Muscle layer of colon (tissue), 2 donors: Measurements from ENCODE around the gene STX18.
A peak's percentile ranks its signal among the peaks of the same experiment; 100 is the strongest.
"Not testable (repeated sequence)": the region's sequence is repeated elsewhere in the genome, so short reads cannot be mapped to it uniquely, and the experiment has no call there.

Experiments
- H3K27ac ChIP-seq: one replicate; pipeline ENCODE4 v1.7.0; 2013; ENCODE audit warnings: low read depth, mild to moderate bottlenecking, low read length, moderate library complexity
- H3K27me3 ChIP-seq, 2 donors: one replicate each; pipeline ENCODE4 v1.7.0; 2013; ENCODE audit warnings: low read length in 2 of 2, mild to moderate bottlenecking in 2 of 2; ENCODE audit not compliant: insufficient read depth in 2 of 2, control insufficient read depth in 1 of 2
- H3K36me3 ChIP-seq: one replicate; pipeline ENCODE4 v1.7.0; 2013; ENCODE audit warnings: mild to moderate bottlenecking, low read length; ENCODE audit not compliant: insufficient read depth
- H3K4me1 ChIP-seq: one replicate; pipeline ENCODE4 v1.7.0; 2013; ENCODE audit warnings: mild to moderate bottlenecking, low read length; ENCODE audit not compliant: insufficient read depth
- H3K4me3 ChIP-seq, 2 donors: one replicate each; pipeline ENCODE4 v1.7.0; 2013; ENCODE audit warnings: low read length in 2 of 2, low read depth in 1 of 2, mild to moderate bottlenecking in 1 of 2, moderate library complexity in 1 of 2
- H3K9ac ChIP-seq: one replicate; pipeline ENCODE4 v1.7.0; 2013; ENCODE audit warnings: low read length
- H3K9me3 ChIP-seq: one replicate; pipeline ENCODE4 v1.7.0; 2013; ENCODE audit warnings: mild to moderate bottlenecking, low read length
- donor health status: abdominal sarcoma.
- donor health status: Adenocarcinoma of cecum.

Gene STX18

DNA sequence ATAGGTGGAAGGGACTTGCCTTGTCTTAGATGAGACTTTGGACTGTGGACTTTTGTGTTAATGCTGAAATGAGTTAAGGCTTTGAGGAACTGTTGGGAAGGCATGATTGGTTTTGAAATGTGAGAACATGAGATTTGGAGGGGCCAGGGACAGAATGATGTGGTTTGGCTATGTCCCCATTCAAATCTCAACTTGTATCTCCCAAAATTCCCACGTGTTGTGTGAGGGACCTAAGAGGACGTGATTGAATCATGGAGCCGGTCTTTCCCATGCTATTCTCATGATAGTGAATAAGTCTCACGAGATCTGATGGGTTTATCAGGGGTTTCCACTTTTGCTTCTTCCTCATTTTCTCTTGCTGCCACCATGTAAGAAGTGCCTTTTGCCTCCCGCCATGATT is 10.2 kb upstream of the STX18 start:
- not testable (repeated sequence) for H3K36me3 ChIP-seq, H3K9me3 ChIP-seq, H3K4me1 ChIP-seq

DNA sequence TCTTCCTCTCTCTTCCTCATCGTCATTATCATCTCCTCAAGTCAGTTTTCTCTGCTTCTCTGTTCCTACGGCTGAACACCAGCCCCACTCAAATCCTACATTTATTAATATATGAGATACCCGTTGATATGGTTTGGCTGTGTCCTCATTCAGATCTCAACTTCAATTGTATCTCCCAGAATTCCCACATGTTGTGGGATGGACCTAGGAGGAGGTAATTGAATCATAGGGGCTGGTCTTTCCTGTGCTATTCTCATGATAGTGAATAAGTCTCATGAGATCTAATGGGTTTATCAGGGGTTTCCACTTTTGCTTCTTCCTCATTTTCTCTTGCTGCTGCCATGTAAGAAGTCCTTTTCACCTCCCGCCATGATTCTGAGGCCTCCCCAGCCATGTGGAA is 8.3 kb upstream of the STX18 start:
- not testable (repeated sequence) for H3K36me3 ChIP-seq

More for the DNA sequence above, 10.2 kb upstream of the STX18 start:
- not testable (repeated sequence) for H3K4me3 ChIP-seq, H3K27ac ChIP-seq, H3K9ac ChIP-seq, H3K27me3 ChIP-seq

GRCh38 chr4:4549534-4549933 is 7.7 kb upstream of the STX18 start:
- Histone ChIP-seq H3K27me3 (no peaks in the 10 kb centered on the region), H3K36me3 (peaks cover 3% of the 10 kb centered on the region), H3K27ac (no peak overlapping the region), H3K4me3 (no peak overlapping the region), H3K4me1 (no peaks in the 10 kb centered on the region), H3K9me3 (no peaks in the 10 kb centered on the region), H3K9ac (no peak overlapping the region)

More for the DNA sequence above, 8.3 kb upstream of the STX18 start:
- H3K4me1 ChIP-seq, H3K4me3 ChIP-seq, H3K9me3 ChIP-seq, H3K27ac ChIP-seq, H3K27me3 ChIP-seq, H3K9ac ChIP-seq: not testable (repeated sequence)

DNA sequence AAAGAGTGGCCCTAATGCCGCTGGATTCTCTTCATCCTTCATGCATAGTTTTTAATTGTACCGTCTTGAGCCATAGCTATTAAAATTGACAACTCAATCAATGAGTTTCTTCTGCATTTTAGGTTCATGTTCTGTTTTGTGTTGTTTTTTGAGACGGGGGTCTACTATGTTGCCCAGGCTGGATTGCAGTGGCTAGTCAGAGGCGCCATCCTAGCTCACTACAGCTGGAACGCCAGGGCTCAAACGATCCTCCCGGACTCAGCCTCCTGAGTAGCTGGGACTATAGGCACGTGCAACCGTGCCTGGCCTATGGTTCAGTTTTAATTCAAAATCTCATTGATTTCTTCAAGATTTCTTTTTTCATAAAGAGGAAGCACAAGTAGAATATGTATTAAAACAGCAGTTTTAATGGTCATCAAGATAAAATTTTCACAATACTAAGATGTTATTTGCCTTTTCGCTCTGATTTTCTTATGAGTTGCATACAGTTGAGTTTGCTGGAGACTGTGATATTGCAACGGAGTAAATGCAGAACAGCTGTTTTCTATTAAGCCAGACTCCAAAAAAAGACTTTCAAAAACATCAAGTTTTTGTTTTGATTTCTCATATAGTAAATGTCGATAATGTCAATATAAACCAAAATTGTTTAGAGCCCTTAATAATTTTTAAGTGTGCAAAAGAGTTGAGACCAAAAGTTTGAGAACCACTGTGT is 1.1 kb upstream of the STX18 start:
- Histone ChIP-seq H3K27me3 (no peaks in the 10 kb centered on the region), H3K4me1 (peaks cover 26% of the 10 kb centered on the region), H3K9ac (peak overlapping the region; percentile 34), H3K9me3 (no peaks in the 10 kb centered on the region), H3K4me3 (peak overlapping the region; percentile 74 to 81), H3K36me3 (no peaks in the 10 kb centered on the region), H3K27ac (no peak overlapping the region)

- Histone ChIP-seq H3K9me3 (no peaks in the 10 kb centered on the region), H3K27ac (peak overlapping the region; percentile 79), H3K36me3 (no peaks in the 10 kb centered on the region), H3K4me1 (peaks cover 26% of the 10 kb centered on the region), H3K9ac (peak overlapping the region; percentile 85), H3K27me3 (no peaks in the 10 kb centered on the region), H3K4me3 (peak overlapping the region; percentile 74 to 81)
Measured at GRCh38 chr4:4541040-4541631, 712 bp downstream of the STX18 start.

DNA sequence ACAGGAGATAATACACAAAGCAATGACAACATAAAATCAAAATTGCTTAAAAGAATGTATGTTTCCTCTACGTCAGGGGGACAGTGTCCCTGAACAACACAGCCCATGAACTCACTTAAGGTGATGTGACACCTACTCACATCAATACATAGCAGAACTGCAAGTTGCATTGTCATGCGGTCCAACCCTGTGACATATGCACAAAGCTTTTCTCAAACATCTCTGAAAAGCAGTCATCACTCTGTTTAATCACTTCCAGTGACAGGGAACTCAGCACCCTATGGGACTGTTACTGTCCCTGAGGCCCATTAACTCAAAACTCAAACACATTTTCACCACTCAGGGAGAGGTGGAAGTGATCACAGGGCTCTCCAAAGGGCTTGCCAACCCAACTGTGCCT is 2.4 kb downstream of the STX18 start:
- Histone ChIP-seq H3K9me3 (no peaks in the 10 kb centered on the region), H3K27ac (no peak overlapping the region), H3K27me3 (no peaks in the 10 kb centered on the region), H3K9ac (no peak overlapping the region), H3K36me3 (no peaks in the 10 kb centered on the region), H3K4me3 (no peak overlapping the region), H3K4me1 (peaks cover 26% of the 10 kb centered on the region)

DNA sequence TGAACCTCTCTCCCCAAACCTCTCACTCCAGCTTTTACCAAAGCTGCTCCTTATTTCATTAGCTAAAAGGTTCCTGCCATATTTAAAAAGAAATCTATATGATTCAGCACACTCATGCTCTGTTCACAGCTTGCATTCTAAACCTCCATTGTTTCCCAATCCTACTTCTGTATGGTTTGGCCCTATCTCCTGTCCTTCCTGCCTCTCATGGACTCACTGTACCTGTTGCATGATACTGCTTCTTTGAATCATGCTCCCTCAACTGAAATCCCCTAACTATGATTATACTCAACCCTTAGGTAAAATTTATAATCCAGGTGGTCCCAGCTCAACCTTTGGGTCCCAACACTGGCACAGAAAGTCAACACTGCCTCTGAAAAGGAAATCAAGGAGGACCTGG is 6.3 kb downstream of the STX18 start:
- Histone ChIP-seq H3K4me3 (no peak overlapping the region), H3K4me1 (peaks cover 10% of the 10 kb centered on the region), H3K9me3 (no peaks in the 10 kb centered on the region), H3K36me3 (no peaks in the 10 kb centered on the region), H3K27ac (no peak overlapping the region), H3K9ac (no peak overlapping the region), H3K27me3 (no peaks in the 10 kb centered on the region)

- Histone ChIP-seq H3K9me3 (no peaks in the 10 kb centered on the region), H3K27me3 (no peaks in the 10 kb centered on the region)
Measured at GRCh38 chr4:4534515-4535145, 7.2 kb downstream of the STX18 start.

DNA sequence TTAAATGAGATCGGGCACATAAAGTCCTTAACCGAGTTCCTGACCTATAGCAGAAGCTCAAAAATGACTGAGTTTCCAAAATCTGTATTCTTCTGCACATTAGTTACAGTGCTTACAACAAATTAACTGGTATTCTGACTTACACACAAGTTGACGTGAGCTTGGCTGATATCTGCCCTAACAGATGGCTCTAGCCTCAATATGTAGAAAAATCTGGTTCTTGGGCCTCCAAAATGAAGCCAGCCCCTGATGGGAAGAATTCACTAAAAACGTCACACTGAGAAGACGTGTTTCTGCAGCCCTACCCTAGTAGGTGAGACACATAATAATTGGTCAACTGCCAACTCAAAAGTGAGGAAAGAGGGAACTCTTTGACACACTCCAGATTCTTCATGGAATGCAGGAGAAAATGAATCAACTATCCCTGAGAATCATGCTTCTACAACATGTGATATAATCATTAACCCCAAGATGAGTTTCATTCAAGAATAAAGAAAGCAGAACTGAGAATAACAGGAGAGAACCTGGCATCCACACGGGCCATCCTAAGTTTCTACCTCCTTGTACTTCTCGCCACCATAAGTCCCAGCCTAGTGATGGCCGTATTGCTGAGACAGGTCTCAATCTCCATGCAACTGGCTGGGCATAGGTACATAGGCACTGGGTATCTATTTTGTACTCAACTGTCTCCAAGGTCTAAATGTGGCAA is 8.2 kb downstream of the STX18 start:
- H3K4me3 ChIP-seq: no peak overlapping the region
- H3K4me1 ChIP-seq: no peaks in the 10 kb centered on the region

More at GRCh38 chr4:4534515-4535145, 7.2 kb downstream of the STX18 start:
- H3K4me1 ChIP-seq: no peaks in the 10 kb centered on the region
- H3K36me3 ChIP-seq: no peaks in the 10 kb centered on the region
- no peak overlapping the region for H3K27ac ChIP-seq
- no peak overlapping the region for H3K4me3 ChIP-seq
- H3K9ac ChIP-seq: no peak overlapping the region

GRCh38 chr4:4532371-4533154 is 9.3 kb downstream of the STX18 start:
- Histone ChIP-seq H3K9ac (no peak overlapping the region), H3K36me3 (no peaks in the 10 kb centered on the region), H3K27me3 (no peaks in the 10 kb centered on the region), H3K4me3 (no peak overlapping the region), H3K9me3 (no peaks in the 10 kb centered on the region), H3K4me1 (no peaks in the 10 kb centered on the region), H3K27ac (no peak overlapping the region)

More for the DNA sequence above, 8.2 kb downstream of the STX18 start:
- H3K27ac ChIP-seq: no peak overlapping the region
- no peaks in the 10 kb centered on the region for H3K9me3 ChIP-seq
- no peak overlapping the region for H3K9ac ChIP-seq
- no peaks in the 10 kb centered on the region for H3K36me3 ChIP-seq
- no peaks in the 10 kb centered on the region for H3K27me3 ChIP-seq

- Histone ChIP-seq H3K27me3 (no peaks in the 10 kb centered on the region), H3K4me3 (no peak overlapping the region), H3K36me3 (peaks cover 5% of the 10 kb centered on the region), H3K9ac (no peak overlapping the region), H3K27ac (no peak overlapping the region), H3K4me1 (no peaks in the 10 kb centered on the region), H3K9me3 (no peaks in the 10 kb centered on the region)
Measured at GRCh38 chr4:4529392-4529791, 12.5 kb downstream of the STX18 start.
